ENCODE data around the gene ZNRF3. TPM values are rescaled to one million over a fixed set of nuclear protein-coding genes. Genes with fewer than 3 reads are reported as not detected.

Gene ZNRF3
- total RNA-seq, 1 experiment from 2014 or later = 8.1 TPM

GRCh38 chr22:28883917-28884746 lies 760 bp downstream of the ZNRF3 start:
- Histone ChIP-seq H3K9me2 (replicated peaks; ENCODE audit: low read length) (no peaks in the 10 kb centered on the region), H3K27ac (ENCODE audit: low read length) (no peak overlapping the region), H3K4me1 (ENCODE audit: insufficient read depth, low read length) (peaks cover 28% of the 10 kb centered on the region), H4K20me1 (ENCODE audit: low read length) (peaks cover 31% of the 10 kb centered on the region), H3K27me3 (ENCODE audit: low read length) (no peaks in the 10 kb centered on the region), H3F3A (ENCODE audit: low read length, unreplicated experiment) (no peaks in the 10 kb centered on the region), H3K4me2 (ENCODE audit: low read length) (peak overlapping the region; percentile 89), H3K4me3 (ENCODE audit: low read length) (peak overlapping the region; percentile 93), H3K9me3 (ENCODE audit: low read length) (no peaks in the 10 kb centered on the region), H2AFZ (ENCODE audit: low read length) (peak overlapping the region; percentile 48; the same call in 1 of the 2 replicates), H3K9ac (ENCODE audit: low read length) (peak overlapping the region; percentile 35), H3K79me2 (ENCODE audit: low read length) (peaks cover 49% of the 10 kb centered on the region), H3K36me3 (ENCODE audit: low read depth, low read length) (no peaks in the 10 kb centered on the region)
- BruUV-seq (replicated peaks) = no TSS peak
- DNase-seq (peak; percentile 32), ATAC-seq (peak; percentile 29)
- ChIA-PET CTCF (interaction anchor here (0.6 kb wide), 1 partner anchor 44 kb away, joined by 7 read pairs; no protein-coding TSS in a partner anchor), POLR2A (ENCODE audit: unreplicated experiment) (interaction anchor here (0.5 kb wide), 1 partner anchor 30 kb away, joined by 6 read pairs; no protein-coding TSS in a partner anchor)
- intact Hi-C loops (cut with micrococcal nuclease) = loop anchor here (2.0 to 10.0 kb wide), 2 partner anchors 91 to 157 kb away; no protein-coding TSS in a partner anchor
- TF ChIP-seq CTCF (conservative IDR thresholded peaks at IDR 0.05; ENCODE audit: low read depth, low read length) (no peak), EZH2 (IDR thresholded peaks at IDR 0.05; ENCODE audit: low read length, unreplicated experiment) (no peak), EZH2phosphoT487 (IDR thresholded peaks at IDR 0.05; ENCODE audit: borderline replicate concordance, low read length) (no peak)

- H3K4me2 ChIP-seq (ENCODE audit: low read length) = peak overlapping the region; percentile 89
- H3K9ac ChIP-seq (ENCODE audit: low read length) = peak overlapping the region; percentile 35
- no peaks in the 10 kb centered on the region for H3K36me3 ChIP-seq (ENCODE audit: low read depth, low read length)
- TSS peak; percentile 51 for BruUV-seq (replicated peaks)
- H3K27ac ChIP-seq (ENCODE audit: low read length) = no peak overlapping the region
- no peaks in the 10 kb centered on the region for H3K27me3 ChIP-seq (ENCODE audit: low read length)
- ATAC-seq (peak; percentile 5; the same call in 1 of the 2 replicates), DNase-seq (peak; percentile 36)
- TF ChIP-seq CTCF (conservative IDR thresholded peaks at IDR 0.05; ENCODE audit: low read depth, low read length) = no peak
- no peak for TF ChIP-seq EZH2 (IDR thresholded peaks at IDR 0.05; ENCODE audit: low read length, unreplicated experiment)
- no peak for TF ChIP-seq EZH2phosphoT487 (IDR thresholded peaks at IDR 0.05; ENCODE audit: borderline replicate concordance, low read length)
- peaks cover 31% of the 10 kb centered on the region for H4K20me1 ChIP-seq (ENCODE audit: low read length)
- ChIA-PET POLR2A (ENCODE audit: unreplicated experiment) (interaction anchor here (0.5 kb wide), 1 partner anchor 29 kb away, joined by 6 read pairs; no protein-coding TSS in a partner anchor), CTCF (interaction anchor here (0.6 kb wide), 1 partner anchor 44 kb away, joined by 7 read pairs; no protein-coding TSS in a partner anchor)
- no peaks in the 10 kb centered on the region for H3F3A ChIP-seq (ENCODE audit: low read length, unreplicated experiment)
- intact Hi-C loops (cut with micrococcal nuclease) = loop anchor here (10.0 kb wide), 1 partner anchor 90 kb away; no protein-coding TSS in a partner anchor
- peak overlapping the region; percentile 93 for H3K4me3 ChIP-seq (ENCODE audit: low read length)
- H3K9me3 ChIP-seq (ENCODE audit: low read length) = no peaks in the 10 kb centered on the region
- H2AFZ ChIP-seq (ENCODE audit: low read length) = peak overlapping the region; percentile 48; the same call in 1 of the 2 replicates
- H3K9me2 ChIP-seq (replicated peaks; ENCODE audit: low read length) = no peaks in the 10 kb centered on the region
- H3K4me1 ChIP-seq (ENCODE audit: insufficient read depth, low read length) = peaks cover 28% of the 10 kb centered on the region
- H3K79me2 ChIP-seq (ENCODE audit: low read length) = peaks cover 56% of the 10 kb centered on the region
Measured at GRCh38 chr22:28884747-28885350, 1.5 kb downstream of the ZNRF3 start.
